ENCODE measurements around the gene SYTL5.

Gene SYTL5

GRCh38 chrX:38149016-38149415 lies 142.7 kb downstream of the SYTL5 start:
- no peak for DNase-seq (ENCODE audit: low spot score)

DNA sequence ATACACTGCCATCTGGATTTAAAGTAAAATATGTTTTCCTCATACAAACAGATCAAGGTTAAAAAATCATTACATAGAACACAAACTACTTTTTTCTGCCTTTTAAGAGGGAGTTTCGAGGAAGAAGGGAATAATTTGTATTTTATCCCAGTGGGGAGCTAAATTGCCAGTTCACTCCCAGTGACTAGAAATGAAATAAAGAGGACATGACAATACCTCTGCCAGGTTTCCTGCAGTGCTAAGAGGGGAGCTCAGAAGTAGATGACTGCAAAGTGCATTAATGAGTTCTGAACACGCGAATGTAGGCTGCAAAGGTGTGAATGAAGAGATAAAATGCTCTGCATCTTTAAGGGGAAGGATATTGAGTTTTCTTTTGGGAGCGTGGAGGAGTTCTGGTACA lies 144.6 kb downstream of the SYTL5 start:
- no peak for DNase-seq (ENCODE audit: low spot score)

GRCh38 chrX:38151441-38151840 lies 145.1 kb downstream of the SYTL5 start:
- DNase-seq (ENCODE audit: low spot score), result no peak

GRCh38 chrX:38154340-38154739 lies 148.0 kb downstream of the SYTL5 start:
- DNase-seq (ENCODE audit: low spot score), result no peak

DNA sequence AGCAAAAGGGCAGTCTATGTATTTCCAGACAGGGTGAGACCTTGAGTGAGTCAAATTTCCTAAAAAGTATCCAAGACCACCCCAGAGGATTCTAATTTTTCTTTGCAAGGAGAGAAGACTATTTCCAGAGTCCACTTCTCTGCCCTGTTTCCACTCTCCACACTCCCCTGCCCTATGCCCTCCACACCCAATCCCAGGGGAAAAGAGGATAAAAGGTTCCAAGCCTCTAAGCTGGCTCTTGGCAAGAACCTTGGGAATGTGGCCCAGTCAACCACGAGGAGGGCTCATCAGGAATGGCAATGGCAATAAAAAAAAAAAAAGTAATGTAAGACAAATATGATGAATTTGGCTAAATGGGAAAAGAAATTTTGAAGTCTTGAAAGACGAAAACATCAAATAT lies 148.5 kb downstream of the SYTL5 start:
- DNase-seq (ENCODE audit: low spot score), result no peak

GRCh38 chrX:38156838-38157237 lies 150.5 kb downstream of the SYTL5 start:
- DNase-seq (ENCODE audit: low spot score), result no peak

GRCh38 chrX:38163193-38163592 lies 156.8 kb downstream of the SYTL5 start:
- DNase-seq (ENCODE audit: low spot score), result no peak

GRCh38 chrX:38165023-38165422 lies 158.7 kb downstream of the SYTL5 start:
- DNase-seq (ENCODE audit: low spot score), result no peak

GRCh38 chrX:38166478-38167083 lies 160.2 kb downstream of the SYTL5 start:
- peak; percentile 19 for DNase-seq (ENCODE audit: low spot score)

- DNase-seq (ENCODE audit: low spot score), result no peak
Observed at GRCh38 chrX:38170556-38170955, 164.2 kb downstream of the SYTL5 start.

DNA sequence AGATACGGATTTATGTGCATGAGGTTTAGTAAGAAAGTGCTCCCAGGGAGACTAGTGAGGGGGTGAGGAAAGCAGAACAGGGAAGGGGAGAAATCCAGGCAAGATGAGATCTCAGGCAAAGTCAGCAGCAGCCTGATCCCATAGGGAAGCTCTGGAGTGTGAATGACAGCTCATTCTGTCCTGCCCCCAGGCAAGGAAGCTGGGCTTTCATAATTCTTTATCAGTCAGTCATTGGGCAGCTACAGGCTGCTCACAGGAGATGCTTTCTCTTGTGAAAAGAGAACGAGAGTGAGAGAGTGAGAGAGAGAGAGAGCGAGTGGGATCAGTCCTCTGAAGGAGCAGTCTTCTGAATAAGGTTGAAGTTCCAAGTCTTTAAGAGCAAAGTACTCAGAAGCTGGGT lies 166.2 kb downstream of the SYTL5 start:
- DNase-seq (ENCODE audit: low spot score), result no peak

GRCh38 chrX:38175139-38175538 lies 168.8 kb downstream of the SYTL5 start:
- no peak for DNase-seq (ENCODE audit: low spot score)

- no peak for DNase-seq (ENCODE audit: low spot score)
Observed at GRCh38 chrX:38178396-38178795, 172.0 kb downstream of the SYTL5 start.

Measured in hematopoietic multipotent progenitor cell treated with erythropoietin and hydrocortisone succinate and interleukin-3 and kit ligand, for 17 days (in vitro differentiated cells).